ENCODE results near the gene LAMA4. TPM values are rescaled to one million over a fixed set of nuclear protein-coding genes. Genes with fewer than 3 reads are reported as not detected.

The LAMA4 gene
- total and polyA plus RNA-seq, 2 of the 13 experiments (the other 11 are each of a cell fraction or from before 2014, with no cell fraction given): not detected

DNA sequence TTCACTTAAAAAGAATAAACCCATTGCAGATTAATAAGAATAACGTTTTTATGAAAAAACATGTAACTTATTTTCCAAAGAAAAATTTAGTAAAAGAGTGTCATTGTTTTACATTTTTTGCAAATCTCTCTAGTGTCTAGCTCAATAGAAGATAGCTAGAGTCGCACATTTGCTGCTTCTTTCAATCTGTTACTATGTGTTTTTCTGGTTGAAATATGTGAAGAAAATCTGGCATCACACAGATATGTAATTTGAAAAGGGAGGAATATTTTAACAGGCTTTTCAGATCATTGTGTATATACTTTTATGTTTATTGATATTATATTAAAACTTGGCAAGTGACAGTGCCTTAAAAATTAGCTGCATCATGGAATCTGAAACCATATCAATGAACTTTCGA, 191.4 kb downstream of the LAMA4 start:
- Histone ChIP-seq H3K4me2 (ENCODE audit: low read depth, low read length) (no peak overlapping the region), H3K27ac (ENCODE audit: extremely low read length, insufficient read depth, low read length) (no peak overlapping the region), H3K36me3 (replicated peaks in 1 of 2; ENCODE audit: control insufficient read depth in 1 of 2, insufficient read depth in 2 of 2, low read length in 2 of 2) (no peaks in the 10 kb centered on the region), H3K79me2 (ENCODE audit: insufficient read depth, low read length) (no peaks in the 10 kb centered on the region), H3K4me1 (ENCODE audit: insufficient read depth, low read length) (no peaks in the 10 kb centered on the region), H3K9ac (ENCODE audit: insufficient read depth, low read depth, low read length) (no peak overlapping the region), H3K9me3 (ENCODE audit: low read length) (no peaks in the 10 kb centered on the region), H4K20me1 (ENCODE audit: insufficient read depth, low read length) (no peaks in the 10 kb centered on the region), H3K4me3 (replicated peaks in 1 of 3; ENCODE audit: insufficient read depth in 1 of 3, low read depth in 2 of 3, low read length in 3 of 3) (no peak overlapping the region), H2AFZ (ENCODE audit: low read length) (no peak overlapping the region), H3K27me3 (ENCODE audit: control insufficient read depth in 1 of 2, insufficient read depth in 2 of 2, low read length in 2 of 2) (no peaks in the 10 kb centered on the region)
- TF ChIP-seq REPIN1 (CRISPR knock-in tag; IDR thresholded peaks at IDR 0.05; ENCODE audit: borderline replicate concordance, low read depth) (no peak), ZNF792 (CRISPR knock-in tag; IDR thresholded peaks at IDR 0.05) (no peak), ZNF20 (CRISPR knock-in tag; IDR thresholded peaks at IDR 0.05) (no peak), MYC (CRISPR knock-in tag; IDR thresholded peaks at IDR 0.05; ENCODE audit: borderline replicate concordance) (no peak), ZNF660 (CRISPR knock-in tag; IDR thresholded peaks at IDR 0.05; ENCODE audit: borderline replicate concordance, low read depth) (no peak), DBP (CRISPR knock-in tag; IDR thresholded peaks at IDR 0.05; ENCODE audit: not compliant biosample characterization) (no peak), HNRNPUL1 (IDR thresholded peaks at IDR 0.05; ENCODE audit: low read depth, low read length) (no peak), GABPB1 (CRISPR knock-in tag; IDR thresholded peaks at IDR 0.05) (no peak), PTBP1 (IDR thresholded peaks at IDR 0.05; ENCODE audit: low read depth, low read length, poor library complexity, severe bottlenecking) (no peak)
- DNase-seq (ENCODE audit: low spot score): no peak
- WGBS (ENCODE audit: low lambda C conversion rate): 28% methylated on average over 3 of the region's 3 CpGs
- no peak for FAIRE-seq
- no peak for ATAC-seq
- in situ Hi-C loops (cut with HindIII; ENCODE audit: extremely low pct_ligation_motif_present, low pct_unique_long_range_greater_than_20kb): no loop called here
- CTCF ChIA-PET (ENCODE audit: low intra/inter-chr PET ratio, low total read pairs): no interaction called here
- intact Hi-C loops (cut with micrococcal nuclease; ENCODE audit: unreplicated experiment): no loop called here
- no TSS peak for BruUV-seq (replicated peaks)
- POLR2A ChIA-PET: no interaction called here

- ChIA-PET CTCF (ENCODE audit: low intra/inter-chr PET ratio, low total read pairs) (no interaction called here), POLR2A (no interaction called here)
- H3K9ac ChIP-seq (ENCODE audit: insufficient read depth, low read depth, low read length): no peak overlapping the region
- intact Hi-C loops (cut with micrococcal nuclease; ENCODE audit: unreplicated experiment) (no loop called here), in situ Hi-C loops (cut with HindIII; ENCODE audit: extremely low pct_ligation_motif_present, low pct_unique_long_range_greater_than_20kb) (no loop called here)
- H3K79me2 ChIP-seq (ENCODE audit: insufficient read depth, low read length): no peaks in the 10 kb centered on the region
- no peak overlapping the region for H3K4me3 ChIP-seq (replicated peaks in 1 of 3; ENCODE audit: insufficient read depth in 1 of 3, low read depth in 2 of 3, low read length in 3 of 3)
- no peaks in the 10 kb centered on the region for H3K36me3 ChIP-seq (replicated peaks in 1 of 2; ENCODE audit: control insufficient read depth in 1 of 2, insufficient read depth in 2 of 2, low read length in 2 of 2)
- FAIRE-seq: no peak
- H3K4me2 ChIP-seq (ENCODE audit: low read depth, low read length): no peak overlapping the region
- no peak overlapping the region for H2AFZ ChIP-seq (ENCODE audit: low read length)
- WGBS (ENCODE audit: low lambda C conversion rate): 22% methylated on average over 4 of the region's 4 CpGs
- no peak overlapping the region for H3K27ac ChIP-seq (ENCODE audit: extremely low read length, insufficient read depth, low read length)
- ATAC-seq: no peak
- no peak for DNase-seq (ENCODE audit: low spot score)
- no peaks in the 10 kb centered on the region for H4K20me1 ChIP-seq (ENCODE audit: insufficient read depth, low read length)
- H3K4me1 ChIP-seq (ENCODE audit: insufficient read depth, low read length): no peaks in the 10 kb centered on the region
- no peaks in the 10 kb centered on the region for H3K9me3 ChIP-seq (ENCODE audit: low read length)
- no peaks in the 10 kb centered on the region for H3K27me3 ChIP-seq (ENCODE audit: control insufficient read depth in 1 of 2, insufficient read depth in 2 of 2, low read length in 2 of 2)
- BruUV-seq (replicated peaks): no TSS peak
- no peak for TF ChIP-seq CREB1 (IDR thresholded peaks at IDR 0.05)
- no peak for TF ChIP-seq CREB1 (CRISPR knock-in tag; IDR thresholded peaks at IDR 0.05)
- no peak for TF ChIP-seq LBX2 (CRISPR knock-in tag; IDR thresholded peaks at IDR 0.05; ENCODE audit: borderline replicate concordance)
- no peak for TF ChIP-seq ZNF280D (CRISPR knock-in tag; IDR thresholded peaks at IDR 0.05)
- no peak for TF ChIP-seq KAT2B (IDR thresholded peaks at IDR 0.05; ENCODE audit: borderline replicate concordance, low read depth, low read length)
- TF ChIP-seq ZNF7 (CRISPR knock-in tag; IDR thresholded peaks at IDR 0.05): no peak
Observed at GRCh38 chr6:112061605-112062004, 192.8 kb downstream of the LAMA4 start.
